B cell (primary cell): ENCODE results near the gene DNTT. TPM values are rescaled to one million over a fixed set of nuclear protein-coding genes. Genes with fewer than 3 reads are reported as not detected.

Source experiments
- ATAC-seq: fragments of 200-7000 bp; cut with Tn5 transposase; one replicate; pipeline ENCODE4 v1.10.0; 2021; ENCODE audit warnings: low read depth, mild to moderate bottlenecking, moderate number of reproducible peaks, moderate library complexity
- CTCF ChIA-PET: fragments of 350-600 bp; sonication (Branson Sonifier 250); formaldehyde crosslinking; loops from one replicate; lab custom pipeline; 2021; ENCODE audit warnings: antibody characterized with exemption, inconsistent platforms; lab: Charles Lee
- POLR2A ChIA-PET: fragments of 350-600 bp; sonication (Branson Sonifier 250); formaldehyde crosslinking; loops from one replicate; lab custom pipeline; 2021; ENCODE audit warnings: antibody characterized with exemption; lab: Charles Lee
- DNase-seq: peaks from one replicate; pipeline ENCODE4 v3.0.0; 2013
- H2AFZ ChIP-seq: 2 replicates; pipeline ENCODE4 v1.6.1; 2012; ENCODE audit warnings: mild to moderate bottlenecking, low read depth, low read length; ENCODE audit not compliant: insufficient read depth, poor library complexity, severe bottlenecking
- H3K27ac ChIP-seq, 2 donors: 1 replicate in 1 of 2; 2 replicates in 1 of 2; pipeline ENCODE4 v1.5.1; 2012 to 2013; ENCODE audit warnings: low read length in 2 of 2, mild to moderate bottlenecking in 2 of 2, moderate library complexity in 1 of 2
- H3K27me3 ChIP-seq, 4 experiments: fragments of 200-600 bp in 1 of 4; sonication (generic) in 1 of 4; replicated peaks in 1 of 4; 1 replicate in 2 of 4; 2 replicates in 2 of 4; pipeline versions ENCODE4 v1.6.1 to v1.7.0; 2013 to 2016; ENCODE audit warnings: low read length in 3 of 4, mild to moderate bottlenecking in 2 of 4, mixed read lengths in 1 of 4, moderate library complexity in 1 of 4; ENCODE audit not compliant: insufficient read depth in 4 of 4, control insufficient read depth in 3 of 4; ENCODE audit errors: control extremely low read depth in 1 of 4
- H3K36me3 ChIP-seq, 2 experiments: replicated peaks in 1 of 2; 1 replicate in 1 of 2; 2 replicates in 1 of 2; pipeline versions ENCODE4 v1.6.1 to v1.7.1; 2013; ENCODE audit warnings: low read length in 1 of 2; ENCODE audit not compliant: insufficient read depth in 2 of 2, control insufficient read depth in 1 of 2; ENCODE audit errors: control extremely low read depth in 1 of 2, extremely low read depth in 1 of 2
- H3K4me1 ChIP-seq, 2 donors: fragments of 200-600 bp in 1 of 2; sonication (generic) in 1 of 2; 1 replicate in 1 of 2; 2 replicates in 1 of 2; pipeline versions ENCODE4 v1.5.1 to v1.6.1; 2013 to 2017; ENCODE audit warnings: low read length in 2 of 2; ENCODE audit not compliant: control insufficient read depth in 2 of 2, insufficient read depth in 2 of 2
- H3K4me2 ChIP-seq: replicated peaks from 2 replicates; pipeline ENCODE3; 2012; ENCODE audit warnings: mild to moderate bottlenecking, low read depth, low read length; ENCODE audit not compliant: poor library complexity, severe bottlenecking
- H3K4me3 ChIP-seq, 5 experiments: fragments of 200-600 bp in 1 of 5; sonication (generic) in 1 of 5; 1 replicate in 3 of 5; 2 replicates in 2 of 5; pipeline versions ENCODE4 v1.5.1 to v1.7.0; 2011 to 2016; ENCODE audit warnings: low read length in 4 of 5, mild to moderate bottlenecking in 4 of 5, low read depth in 2 of 5, control low read depth in 1 of 5, moderate library complexity in 1 of 5; ENCODE audit not compliant: insufficient read depth in 1 of 5; ENCODE audit errors: control extremely low read depth in 1 of 5, extremely low read depth in 1 of 5
- H3K79me2 ChIP-seq: fragments of 200-600 bp; sonication (generic); one replicate; pipeline ENCODE4 v1.6.0; 2016; ENCODE audit warnings: low read length; ENCODE audit not compliant: control insufficient read depth, insufficient read depth
- H3K9ac ChIP-seq: fragments of 200-600 bp; sonication (generic); 2 replicates; pipeline ENCODE4 v1.6.1; 2017; ENCODE audit warnings: mild to moderate bottlenecking, low read length, moderate library complexity
- H3K9me3 ChIP-seq, 3 donors: one replicate each; pipeline versions ENCODE4 v1.6.1 to v1.7.1; 2013; ENCODE audit warnings: low read length in 2 of 3; ENCODE audit not compliant: control insufficient read depth in 2 of 3, insufficient read depth in 1 of 3; ENCODE audit errors: control extremely low read depth in 1 of 3
- H4K20me1 ChIP-seq: 2 replicates; pipeline ENCODE4 v1.6.0; 2012; ENCODE audit warnings: mild to moderate bottlenecking, low read length; ENCODE audit not compliant: insufficient read depth, control insufficient read depth, poor library complexity, severe bottlenecking
- H3K27ac Mint-ChIP-seq: one replicate; pipeline ENCODE4 v1.8.0; 2021; ENCODE audit warnings: mixed read lengths
- H3K27me3 Mint-ChIP-seq: one replicate; pipeline ENCODE4 v1.8.0; 2021; ENCODE audit warnings: mixed read lengths
- H3K4me1 Mint-ChIP-seq: one replicate; pipeline ENCODE4 v1.8.0; 2021; ENCODE audit warnings: mixed read lengths
- H3K4me3 Mint-ChIP-seq: one replicate; pipeline ENCODE4 v1.8.0; 2021; ENCODE audit warnings: mixed read lengths
- H3K9me3 Mint-ChIP-seq: one replicate; pipeline ENCODE4 v1.8.0; 2022; ENCODE audit warnings: mixed read lengths; ENCODE audit not compliant: insufficient read depth
- CTCF ChIP-seq: fragments of 200-600 bp; IDR thresholded peaks from one replicate; pipeline ENCODE4 v1.8.0; 2022; ENCODE audit warnings: antibody characterized with exemption, mild to moderate bottlenecking
- EZH2 ChIP-seq: IDR thresholded peaks from 2 replicates; pipeline ENCODE4 v1.6.1; 2012; ENCODE audit warnings: borderline replicate concordance, low read depth, mild to moderate bottlenecking, moderate library complexity, low read length; ENCODE audit not compliant: insufficient read depth, poor library complexity, severe bottlenecking
- WGBS: methylation state at CpG from one replicate; pipeline ENCODE4 v1.1.5; 2013; ENCODE audit warnings: missing lambda C conversion rate; ENCODE audit not compliant: insufficient coverage; 5-methylcytosine and 5-hydroxymethylcytosine counted together
- intact Hi-C: fragments of 100-400 bp; cut with micrococcal nuclease; formaldehyde crosslinking; loops from one replicate; pipeline ENCODE4 v1.10.0; 2022
- polyA plus RNA-seq: library from polyadenylated mRNA; depleted of rRNA; stranded (reverse); fragments of >200 nt; gene quantifications from 2 replicates; pipeline ENCODE4 v1.2.3, GENCODE V29; 2012
- total RNA-seq, 2 donors: library from RNA; stranded (reverse); fragments of 120-200 nt in 1 of 2; gene quantifications; 1 replicate in 1 of 2; 2 replicates in 1 of 2; pipeline versions ENCODE4 v1.2.3 to v1.2.4, GENCODE V29; 2013 to 2022

DNTT gene
- total and polyA plus RNA-seq, 2 donors (not counting 1 experiment from before 2014, with no cell fraction given), result not detected

GRCh38 chr10:96285331-96285752 lies 18.9 kb upstream of the DNTT start:
- no peaks in the 10 kb centered on the region for H3K9me3 ChIP-seq
- 88% methylated on average over 7 of the region's 8 CpGs for WGBS
- ATAC-seq (no peak), DNase-seq (no peak)
- H3K27me3 ChIP-seq, result no peaks in the 10 kb centered on the region
- ChIA-PET CTCF (interaction anchor here (4.9 to 6.0 kb wide), 2 partner anchors 12 to 55 kb away, joined by 80 to 103 read pairs; partner anchors contain the start of gene BLNK), POLR2A (interaction anchor here (1.3 to 4.8 kb wide), 2 partner anchors 9 to 13 kb away, joined by 4 to 48 read pairs; partner anchors contain the start of gene BLNK)
- H3K4me3 ChIP-seq, result no peak overlapping the region
- no peaks in the 10 kb centered on the region for H3K36me3 ChIP-seq
- H3K27me3 Mint-ChIP-seq, result no peaks in the 10 kb centered on the region
- peak overlapping the region; percentile 20 for H3K4me2 ChIP-seq
- H3K79me2 ChIP-seq, result peaks cover 63% of the 10 kb centered on the region
- no peaks in the 10 kb centered on the region for H4K20me1 ChIP-seq
- H3K4me1 ChIP-seq, result peaks cover 48% of the 10 kb centered on the region in 2 donors
- H3K27ac Mint-ChIP-seq, result peak overlapping the region; percentile 83
- H3K9ac ChIP-seq, result no peak overlapping the region
- intact Hi-C loops, result loop anchor here (10.0 kb wide), 1 partner anchor 459 kb away; no protein-coding TSS in a partner anchor
- peaks cover 58% of the 10 kb centered on the region for H3K4me1 Mint-ChIP-seq
- H2AFZ ChIP-seq, result peak overlapping the region; percentile 3
- TF ChIP-seq EZH2 (no peak), CTCF (no peak)
- peak overlapping the region in 1 of 2 donors; percentile 86 for H3K27ac ChIP-seq
- no peak overlapping the region for H3K4me3 Mint-ChIP-seq
- H3K9me3 Mint-ChIP-seq, result no peaks in the 10 kb centered on the region

GRCh38 chr10:96287392-96288105 lies 16.7 kb upstream of the DNTT start:
- Mint-ChIP-seq H3K27ac (peak overlapping the region; percentile 92), H3K4me1 (peaks cover 76% of the 10 kb centered on the region), H3K4me3 (peak overlapping the region; percentile 84), H3K9me3 (no peaks in the 10 kb centered on the region), H3K27me3 (no peaks in the 10 kb centered on the region)
- no peaks in the 10 kb centered on the region for H3K36me3 ChIP-seq
- peak; percentile 83 for DNase-seq
- H3K27me3 ChIP-seq, result no peaks in the 10 kb centered on the region
- peak overlapping the region; percentile 86 for H3K27ac ChIP-seq
- TF ChIP-seq EZH2, result no peak
- no peaks in the 10 kb centered on the region for H3K9me3 ChIP-seq
- H3K4me1 ChIP-seq, result peaks cover 63 to 64% of the 10 kb centered on the region in 2 donors
- peak; percentile 76 for ATAC-seq
- ChIA-PET POLR2A (interaction anchor here (0.8 to 4.8 kb wide), 9 partner anchors 11 to 198 kb away, joined by 3 to 48 read pairs (median 4); partner anchors contain the start of gene BLNK), CTCF (interaction anchor here (1.2 to 6.0 kb wide), 11 partner anchors 14 to 62 kb away, joined by 3 to 103 read pairs (median 4); partner anchors contain the start of gene BLNK)
- WGBS, result 0% methylated on average over 3 of the region's 6 CpGs
- H3K4me3 ChIP-seq, result peak overlapping the region; percentile 42 to 77 (median 67)
- intact Hi-C loops, result loop anchor here (1.0 to 10.0 kb wide), 5 partner anchors 14 to 457 kb away; partner anchors contain the start of gene ZNF518A
- peak overlapping the region; percentile 33 for H2AFZ ChIP-seq
- H4K20me1 ChIP-seq, result no peaks in the 10 kb centered on the region
- peak overlapping the region; percentile 79 for H3K4me2 ChIP-seq
- peaks cover 71% of the 10 kb centered on the region for H3K79me2 ChIP-seq
- H3K9ac ChIP-seq, result peak overlapping the region; percentile 60
